GM18907 (cell line): ENCODE data around the gene OCRL.
A peak's percentile ranks its signal among the peaks of the same experiment; 100 is the strongest.

ENCODE experiments used
- ATAC-seq: cut with Tn5 transposase; IDR thresholded peaks from one replicate; pipeline ENCODE4 v1.9.1; 2021; ENCODE audit warnings: mild to moderate bottlenecking, moderate library complexity; ENCODE audit not compliant: unreplicated experiment

OCRL gene

DNA sequence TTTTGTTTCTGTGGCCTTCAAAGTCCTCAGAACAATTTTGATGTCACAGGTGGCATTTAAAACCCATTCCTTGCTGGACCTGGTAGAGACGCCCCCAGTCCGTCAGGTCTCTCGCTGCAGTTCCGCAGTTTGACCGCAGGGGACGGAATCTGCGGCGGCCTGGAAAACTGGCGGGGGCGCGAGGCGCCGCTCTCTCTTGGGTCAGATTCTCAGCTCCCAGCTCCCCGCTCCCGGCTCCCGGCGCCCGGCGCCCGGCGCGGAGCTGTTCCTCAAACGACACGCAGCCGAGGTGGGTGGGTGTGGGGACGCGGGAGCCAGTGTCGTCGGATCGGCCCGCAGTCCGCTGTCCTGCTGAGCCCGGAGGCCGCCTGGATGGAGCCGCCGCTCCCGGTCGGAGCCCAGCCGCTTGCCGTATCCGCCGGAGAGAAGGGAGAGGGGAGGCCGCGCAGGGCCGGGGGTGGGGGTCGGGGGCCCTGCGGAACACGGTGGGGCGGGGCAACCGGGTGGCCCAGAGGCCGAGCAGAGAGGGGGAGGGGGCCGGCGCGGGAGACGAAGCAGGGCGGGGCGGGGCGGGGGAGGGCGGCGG is at the start of gene OCRL:
Gene OCRL (plus strand): TSS at position 192 of the 586 bp plus-strand sequence. CDS start 181 bp downstream, at position 373.
- ATAC-seq, result peak; percentile 97

DNA sequence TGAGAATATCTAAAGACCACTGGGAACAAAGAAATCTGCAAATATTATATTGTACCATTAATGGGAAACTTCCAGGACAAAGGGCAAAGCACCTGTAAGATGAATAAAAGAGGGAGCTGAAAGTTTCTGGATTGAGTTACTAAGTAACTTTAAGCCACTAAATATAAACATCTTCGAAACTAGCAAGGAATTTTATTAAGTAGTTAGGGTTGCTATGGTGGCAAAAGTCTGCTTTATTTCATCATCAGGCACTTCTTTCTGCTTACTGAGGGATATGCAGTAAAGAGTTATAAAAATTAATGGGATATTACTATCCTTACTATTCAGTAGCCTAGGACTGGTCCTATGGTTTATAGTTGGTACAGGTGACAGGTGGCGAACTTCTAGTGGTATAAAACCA is 49.7 kb upstream of the OCRL start:
- ATAC-seq, result no peak

GRCh38 chrX:129493643-129494042 is 46.4 kb upstream of the OCRL start:
- ATAC-seq, result no peak

DNA sequence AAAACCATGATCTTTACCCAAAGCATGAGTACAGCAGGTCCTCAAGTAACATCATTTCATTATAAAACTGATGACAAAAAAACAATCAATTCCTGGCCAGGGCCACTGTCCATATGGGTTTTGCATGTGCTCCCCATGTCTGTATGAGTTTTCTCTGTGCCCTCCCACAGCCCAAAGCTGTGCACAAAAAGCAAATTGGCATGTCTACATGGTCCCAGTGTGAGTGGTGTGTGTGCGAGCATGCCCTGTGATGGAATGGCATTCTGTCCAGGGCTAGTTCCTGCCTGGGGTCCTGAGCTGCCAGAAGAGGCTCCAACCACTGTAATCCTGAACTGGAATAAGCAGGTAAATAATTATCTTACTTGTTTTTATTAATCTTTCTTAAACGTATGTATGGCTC is 45.2 kb upstream of the OCRL start:
- no peak for ATAC-seq

DNA sequence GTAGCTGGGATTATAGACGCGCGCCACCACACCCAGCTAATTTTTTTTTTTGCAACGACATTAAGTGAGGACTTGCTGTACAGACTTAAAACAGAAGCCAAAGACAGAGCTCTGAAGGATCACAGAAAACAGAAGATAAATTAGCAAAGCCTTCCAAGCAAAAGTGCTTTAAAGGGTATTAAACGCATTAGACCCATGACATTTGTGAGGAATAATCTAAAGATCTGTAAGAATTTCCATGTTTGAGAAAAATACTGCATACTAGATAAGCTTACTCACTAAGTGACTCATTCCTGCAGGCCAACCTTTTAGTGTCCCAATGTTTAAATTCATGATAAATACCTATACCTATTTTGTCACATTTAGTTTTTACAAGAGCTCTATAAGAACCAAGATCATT is 44.2 kb upstream of the OCRL start:
- no peak for ATAC-seq

GRCh38 chrX:129496625-129497024 is 43.4 kb upstream of the OCRL start:
- no peak for ATAC-seq

DNA sequence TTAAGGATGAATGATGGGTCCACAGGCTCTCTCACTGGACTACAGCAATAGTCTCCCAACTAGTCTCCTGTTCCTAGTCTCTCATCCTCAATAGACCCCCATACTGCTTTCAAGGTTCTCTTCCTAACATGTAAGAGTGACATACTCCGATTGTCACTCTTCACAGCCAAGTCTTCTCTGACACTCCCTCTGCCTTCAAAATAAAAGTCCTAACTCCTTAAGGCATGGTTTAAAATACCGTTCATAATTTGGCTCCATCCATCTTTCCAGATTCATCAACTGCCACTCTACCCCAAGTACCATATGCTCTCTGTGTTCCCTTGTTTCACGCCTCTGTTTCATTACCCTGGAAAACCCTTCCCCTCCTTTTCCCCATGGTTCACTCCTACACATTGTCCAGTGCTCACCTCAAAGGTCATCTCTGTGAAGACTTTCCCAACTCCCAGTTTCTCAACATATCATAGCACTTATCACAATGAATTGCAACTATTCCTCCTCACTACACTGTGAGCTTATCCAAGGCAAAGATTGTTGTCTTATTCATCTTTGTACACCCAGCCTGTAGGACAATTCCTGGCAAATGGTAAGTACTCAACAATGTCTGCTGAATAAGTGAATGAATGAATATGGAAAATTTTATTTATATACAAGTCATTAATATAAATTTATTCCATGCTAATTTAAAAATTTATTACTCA is 42.8 kb upstream of the OCRL start:
- no peak for ATAC-seq

DNA sequence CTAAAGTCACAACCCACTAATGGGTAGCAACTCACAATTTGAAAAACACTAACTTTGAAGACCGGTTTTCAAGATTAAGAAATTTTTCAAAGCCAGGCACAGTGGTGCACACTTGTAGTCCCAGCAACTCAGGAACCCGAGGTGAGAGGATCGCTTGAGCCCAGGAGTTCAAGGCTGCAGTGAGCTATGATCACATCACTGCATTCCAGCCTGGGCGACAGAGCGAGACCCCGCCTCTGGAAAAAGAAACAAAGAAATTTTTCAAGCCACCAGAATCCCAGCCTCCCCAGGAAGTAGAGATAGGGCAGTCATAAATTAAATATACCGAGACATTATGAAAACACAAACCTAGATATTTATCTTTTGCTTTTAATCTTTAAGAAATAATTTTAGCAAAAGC is 29.7 kb upstream of the OCRL start:
- ATAC-seq, result no peak

GRCh38 chrX:129511689-129512088 is 28.4 kb upstream of the OCRL start:
- ATAC-seq, result no peak

- ATAC-seq, result no peak
Observed at GRCh38 chrX:129512409-129512808, 27.6 kb upstream of the OCRL start.

DNA sequence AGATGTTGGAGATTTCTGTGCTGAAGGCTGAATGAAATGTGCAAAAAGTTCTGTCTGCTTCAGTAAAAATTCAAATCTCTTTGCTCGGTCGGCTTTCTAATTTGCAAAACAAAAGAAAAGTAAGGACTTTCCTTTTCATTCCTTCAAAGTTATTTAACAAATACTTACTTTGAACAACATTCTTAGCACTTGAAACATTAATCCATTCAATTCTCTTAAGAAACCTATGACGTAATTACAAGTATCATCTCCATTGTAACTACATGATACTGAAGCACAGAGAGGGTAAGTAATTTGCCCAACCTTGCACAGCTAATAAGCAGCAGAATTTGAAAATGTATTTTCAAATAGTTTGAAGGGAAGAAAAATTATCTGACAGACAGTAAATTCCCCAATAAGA is 23.7 kb upstream of the OCRL start:
- ATAC-seq, result no peak

DNA sequence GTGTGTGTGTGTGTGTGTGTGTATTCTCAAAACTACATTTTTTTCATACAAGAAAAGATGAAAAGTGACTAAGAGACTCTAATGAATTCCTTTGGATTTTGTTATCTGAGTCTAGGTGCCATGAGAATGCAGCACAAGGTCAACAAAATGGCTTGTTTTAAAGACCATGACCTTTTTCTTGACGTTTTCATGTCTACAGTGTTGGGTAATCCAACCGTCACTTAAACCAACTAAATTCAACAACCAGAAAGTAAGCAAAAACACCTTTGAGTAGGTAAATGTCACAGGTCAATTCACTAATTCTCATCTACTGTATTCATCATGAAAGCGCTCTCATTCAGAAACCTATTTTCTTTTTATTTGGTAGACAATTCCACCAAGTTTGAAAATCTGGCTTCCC is 19.9 kb upstream of the OCRL start:
- no peak for ATAC-seq

DNA sequence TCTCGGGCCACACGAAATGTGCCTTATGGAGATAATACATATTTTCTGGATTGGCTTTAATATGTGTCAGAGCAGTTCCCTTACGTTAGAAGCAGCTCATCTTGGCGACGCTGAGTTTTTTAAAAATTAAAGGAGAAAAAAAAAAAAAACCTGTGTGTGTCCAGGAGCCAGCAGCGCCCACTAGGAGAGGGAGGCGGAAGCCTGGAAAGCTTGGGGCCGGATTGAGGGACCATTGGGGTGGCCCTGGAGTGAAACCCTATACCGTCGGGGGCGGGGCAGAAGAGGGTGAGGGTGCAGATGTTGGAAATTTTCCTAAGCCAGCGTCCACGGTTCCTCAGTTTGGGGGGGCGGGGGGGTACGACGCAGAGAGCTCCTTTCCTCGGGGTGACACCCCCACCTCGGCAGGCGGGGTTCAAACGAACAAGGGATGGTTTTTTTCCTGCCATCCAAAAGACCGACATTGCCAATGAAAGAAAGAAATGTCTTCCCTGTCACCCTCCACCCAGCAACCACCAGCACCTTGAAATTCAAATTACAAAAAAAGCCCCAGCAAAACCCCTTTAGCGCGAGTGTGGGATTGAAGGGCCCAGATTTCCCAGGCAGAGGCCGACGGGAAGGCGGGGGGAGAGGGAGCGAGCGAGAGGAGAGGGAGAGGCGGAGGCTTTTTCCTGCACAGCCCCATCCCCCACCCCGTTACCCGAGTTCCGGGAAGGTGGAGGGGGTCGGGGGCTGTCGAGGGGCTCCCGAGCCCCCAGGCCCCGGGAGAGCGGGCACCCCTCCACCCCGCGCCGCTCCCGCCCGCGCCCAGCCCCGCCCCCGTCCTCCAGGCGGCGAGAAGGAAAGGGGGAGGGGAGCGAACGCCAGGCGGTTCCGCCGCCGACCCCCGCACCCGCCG is 17.6 kb upstream of the OCRL start:
- no peak for ATAC-seq

- no peak for ATAC-seq
Observed at GRCh38 chrX:129523079-129523911, 16.8 kb upstream of the OCRL start, which contains the start of gene SMARCA1. SMARCA1 (minus strand) TSS chrX:129523490; CDS start chrX:129523370, 120 bp downstream.

- ATAC-seq, result no peak
Observed at GRCh38 chrX:129524250-129524850, 15.7 kb upstream of the OCRL start.

GRCh38 chrX:129525162-129525561 is 14.9 kb upstream of the OCRL start:
- ATAC-seq, result no peak

GRCh38 chrX:129525896-129526295 is 14.2 kb upstream of the OCRL start:
- ATAC-seq, result no peak

DNA sequence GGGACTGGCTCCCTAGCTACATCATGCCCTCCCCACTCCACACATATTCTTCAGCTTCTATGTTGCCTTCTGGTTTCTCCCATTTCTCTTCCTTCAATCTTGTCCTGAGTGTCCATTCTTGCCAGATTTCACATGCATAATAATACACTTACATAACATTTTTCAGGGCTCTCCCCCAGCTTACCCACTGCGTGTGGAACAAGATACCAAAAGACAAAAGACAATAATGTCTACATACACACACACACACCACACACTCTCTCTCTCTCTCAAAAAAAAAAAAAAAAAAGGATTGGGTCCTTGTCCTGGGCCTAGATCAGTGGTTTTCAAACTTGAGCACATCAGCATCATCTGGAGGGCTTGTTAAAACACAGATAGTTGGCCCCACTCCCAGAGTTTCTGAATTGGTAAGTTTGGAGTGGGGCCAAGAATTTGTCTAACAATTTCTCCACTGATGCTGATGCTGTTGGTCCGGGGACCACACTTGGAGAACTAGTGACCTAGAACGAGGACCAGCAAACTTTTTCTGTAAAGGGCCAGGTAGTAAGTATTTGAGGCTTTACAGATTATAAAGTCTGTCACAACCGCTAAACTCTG is 10.3 kb upstream of the OCRL start:
- no peak for ATAC-seq

DNA sequence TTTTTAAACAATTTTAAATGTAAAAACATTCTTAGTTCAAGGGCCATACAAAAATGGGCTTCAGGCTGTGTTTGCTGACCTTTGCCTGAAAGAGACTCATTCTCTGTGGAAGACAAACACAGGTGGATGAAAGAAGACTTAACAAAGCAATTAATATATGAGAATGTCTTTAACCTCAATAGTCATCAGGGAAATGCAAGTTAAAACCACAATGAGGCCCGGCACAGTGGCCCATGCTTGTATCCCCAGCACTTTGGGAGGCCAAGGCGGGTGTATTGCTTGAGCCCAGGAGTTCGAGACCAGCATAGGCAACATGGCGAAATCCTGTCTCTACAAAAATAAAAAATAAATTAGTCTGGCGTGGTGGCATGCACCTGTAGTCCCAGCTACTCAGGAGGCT is 9.6 kb upstream of the OCRL start:
- no peak for ATAC-seq

GRCh38 chrX:129531132-129531531 is 8.9 kb upstream of the OCRL start:
- ATAC-seq, result no peak
